Muscle of back (tissue), 11 donors: ENCODE measurements around the gene KCNIP4. TPM values are rescaled to one million over a fixed set of nuclear protein-coding genes. Genes with fewer than 3 reads are reported as not detected.
"Not testable (repeated sequence)": the region's sequence is repeated elsewhere in the genome, so short reads cannot be mapped to it uniquely, and the experiment has no call there.

Source experiments
- DNase-seq, 3 donors: peaks; one replicate each; pipeline versions ENCODE4 v3.0.0 to v3.0.0-alpha.2; 2013
- polyA plus RNA-seq, 10 donors: library from polyadenylated mRNA; unstranded; fragments of 120-200 nt; gene quantifications; one replicate each; pipeline ENCODE4 v1.2.1, GENCODE V29; 2013; ENCODE audit not compliant: insufficient read length in 10 of 10

The KCNIP4 gene
- polyA plus RNA-seq, 10 donors, result 1.5 to 3.5 (median 2.9) TPM

- DNase-seq, result no peak
Measured at GRCh38 chr4:20764366-20764992, 1184.1 kb downstream of the KCNIP4 start.

GRCh38 chr4:20761826-20762225 is 1186.7 kb downstream of the KCNIP4 start:
- no peak for DNase-seq

GRCh38 chr4:20761382-20761781 is 1187.2 kb downstream of the KCNIP4 start:
- DNase-seq, result no peak

- DNase-seq, result no peak
Measured at GRCh38 chr4:20760053-20760452, 1188.5 kb downstream of the KCNIP4 start.

GRCh38 chr4:20754036-20754435 is 1194.5 kb downstream of the KCNIP4 start:
- DNase-seq, result no peak

- no peak for DNase-seq
Measured at GRCh38 chr4:20752641-20753040, 1195.9 kb downstream of the KCNIP4 start.

GRCh38 chr4:20746000-20746399 is 1202.6 kb downstream of the KCNIP4 start:
- DNase-seq, result not testable (repeated sequence)

GRCh38 chr4:20735931-20736330 is 1212.6 kb downstream of the KCNIP4 start:
- DNase-seq, result peak in 1 of 3 donors; percentile 8

- DNase-seq, result no peak
Measured at GRCh38 chr4:20724915-20725314, 1223.7 kb downstream of the KCNIP4 start.

GRCh38 chr4:20723463-20723862 is 1225.1 kb downstream of the KCNIP4 start:
- DNase-seq, result no peak

GRCh38 chr4:20723019-20723418 is 1225.6 kb downstream of the KCNIP4 start:
- no peak for DNase-seq

- DNase-seq, result no peak
Measured at GRCh38 chr4:20711335-20711734, 1237.2 kb downstream of the KCNIP4 start.

GRCh38 chr4:20700007-20700761 is 1248.4 kb downstream of the KCNIP4 start, which contains the start of gene PACRGL:
Gene PACRGL, plus strand, starts transcription at chr4:20700458. Its CDS starts 4,024 bp downstream, at chr4:20704482.
- peak; percentile 94 to 99 (median 97) for DNase-seq

GRCh38 chr4:20698820-20699219 is 1249.8 kb downstream of the KCNIP4 start:
- no peak for DNase-seq

GRCh38 chr4:20698382-20698781 is 1250.2 kb downstream of the KCNIP4 start:
- no peak for DNase-seq

GRCh38 chr4:20696815-20697214 is 1251.8 kb downstream of the KCNIP4 start:
- no peak for DNase-seq

GRCh38 chr4:20687864-20688263 is 1260.7 kb downstream of the KCNIP4 start:
- DNase-seq, result no peak

- peak in 2 of 3 donors; percentile 30 to 53 for DNase-seq
Measured at GRCh38 chr4:20684852-20685763, 1263.5 kb downstream of the KCNIP4 start.

- DNase-seq, result no peak
Measured at GRCh38 chr4:20683766-20684165, 1264.8 kb downstream of the KCNIP4 start.

GRCh38 chr4:20682853-20683252 is 1265.7 kb downstream of the KCNIP4 start:
- no peak for DNase-seq

- peak in 1 of 3 donors; percentile 20 for DNase-seq
Measured at GRCh38 chr4:20681271-20681670, 1267.3 kb downstream of the KCNIP4 start.

- DNase-seq, result peak in 1 of 3 donors; percentile 14
Measured at GRCh38 chr4:20680736-20681135, 1267.8 kb downstream of the KCNIP4 start.
